HepG2 (cell line): Measurements from ENCODE around the gene RNF5. TPM values are rescaled to one million over a fixed set of nuclear protein-coding genes. Genes with fewer than 3 reads are reported as not detected.

Experiments
- E2F2 ChIP-seq: sonication (generic); formaldehyde crosslinking; IDR thresholded peaks from 2 replicates; pipeline ENCODE4 v1.4.0; 2020; ENCODE audit warnings: missing genetic modification reagents, borderline replicate concordance
- FOXK1 ChIP-seq: sonication (generic); formaldehyde crosslinking; IDR thresholded peaks from 2 replicates; pipeline ENCODE4 v1.4.0; 2020; ENCODE audit warnings: low read depth, missing genetic modification reagents, borderline replicate concordance
- GTF3A ChIP-seq: sonication (generic); formaldehyde crosslinking; conservative IDR thresholded peaks from 2 replicates; pipeline ENCODE4 v1.4.0; 2020; ENCODE audit warnings: mild to moderate bottlenecking, missing genetic modification reagents
- HOXA9 ChIP-seq: sonication (generic); formaldehyde crosslinking; IDR thresholded peaks from 2 replicates; pipeline ENCODE4 v1.8.1; 2022; ENCODE audit warnings: missing genetic modification reagents, mild to moderate bottlenecking, moderate library complexity, borderline replicate concordance
- KDM5B ChIP-seq: sonication (generic); formaldehyde crosslinking; IDR thresholded peaks from 2 replicates; pipeline ENCODE4 v1.4.0; 2020; ENCODE audit warnings: missing genetic modification reagents, mild to moderate bottlenecking, borderline replicate concordance
- POGZ ChIP-seq: sonication (generic); formaldehyde crosslinking; IDR thresholded peaks from 2 replicates; pipeline ENCODE4 v1.4.0; 2020; ENCODE audit warnings: mild to moderate bottlenecking, missing genetic modification reagents
- TGIF2 ChIP-seq: IDR thresholded peaks from 2 replicates; pipeline ENCODE4 v1.6.1; 2016; ENCODE audit warnings: control low read depth, missing compliant biosample characterization
- ZNF331 ChIP-seq: sonication (generic); formaldehyde crosslinking; IDR thresholded peaks from 2 replicates; pipeline ENCODE4 v1.4.0; 2020; ENCODE audit warnings: missing genetic modification reagents
- ZNF510 ChIP-seq: sonication (generic); formaldehyde crosslinking; IDR thresholded peaks from 2 replicates; pipeline ENCODE4 v1.4.0; 2020; ENCODE audit warnings: low read depth, mild to moderate bottlenecking, missing genetic modification reagents
- ZNF7 ChIP-seq: IDR thresholded peaks from 2 replicates; pipeline ENCODE4 v1.6.1; 2016; ENCODE audit warnings: missing biosample characterization, missing genetic modification reagents
- polyA plus RNA-seq, 8 experiments: library from polyadenylated mRNA; depleted of rRNA in 3 of 8; stranded (reverse) in 7 of 8; unstranded in 1 of 8; fragments of >200 nt; fragmentation: Illumina TruSeq in 4 of 8; extraction: Trizol in 4 of 8; gene quantifications; 2 replicates each; pipeline versions ENCODE4 v1.2.1 to v1.2.3, GENCODE V29; 2011 to 2016; ENCODE audit warnings: low read depth in 4 of 8, missing spikeins in 1 of 8, mixed read lengths in 1 of 8; ENCODE audit not compliant: insufficient read depth in 1 of 8
- total RNA-seq, 5 experiments: library from RNA; depleted of rRNA; stranded (reverse); fragments of >200 nt; fragmentation: Illumina TruSeq; extraction: Trizol; gene quantifications; 2 replicates each; pipeline ENCODE4 v1.2.3, GENCODE V29; 2016; ENCODE audit warnings: low read depth in 1 of 5
- TF ChIP-seq, protein P1 (sequence below): sonication (generic); formaldehyde crosslinking; IDR thresholded peaks from 2 replicates; pipeline ENCODE4 v1.8.1; 2023; ENCODE audit warnings: missing genetic modification reagents, inconsistent platforms, borderline replicate concordance
- TF ChIP-seq, protein P2 (sequence below): sonication (generic); formaldehyde crosslinking; IDR thresholded peaks from 2 replicates; pipeline ENCODE4 v1.5.0; 2020; ENCODE audit warnings: mild to moderate bottlenecking, missing genetic modification reagents
- TF ChIP-seq, protein P3 (sequence below), 2 experiments: fragments of 450-650 bp in 1 of 2; sonication (generic) in 1 of 2; formaldehyde crosslinking in 1 of 2; IDR thresholded peaks; 2 replicates each; pipeline versions ENCODE4 v1.6.1 to v1.8.0; 2016 to 2022; ENCODE audit warnings: antibody characterized with exemption in 1 of 2, mild to moderate bottlenecking in 1 of 2, missing genetic modification reagents in 1 of 2

Gene RNF5
- total and polyA plus RNA-seq, 2 of the 13 experiments (the other 11 are each of a cell fraction or from before 2014, with no cell fraction given), result 98.0 to 131 TPM

GRCh38 chr6:32175711-32176475 lies 2.3 kb upstream of the RNF5 start, which contains the start of gene AGPAT1 (continued):
- TF ChIP-seq HOXA9 (no peak), FOXK1 (CRISPR knock-in tag) (no peak), ZNF331 (no peak; the same call in 1 of the 2 replicates), TGIF2 (CRISPR knock-in tag) (peak; percentile 34), ZNF510 (CRISPR knock-in tag) (peak; percentile 77; the same call in 1 of the 2 replicates), GTF3A (CRISPR knock-in tag) (no peak), POGZ (CRISPR knock-in tag) (peak; percentile 58; the same call in 1 of the 2 replicates), ZNF7 (CRISPR knock-in tag) (no peak), E2F2 (CRISPR knock-in tag) (no peak), KDM5B (CRISPR knock-in tag) (peak; percentile 89; the same call in 1 of the 2 replicates)
- TF ChIP-seq, protein P1, sequence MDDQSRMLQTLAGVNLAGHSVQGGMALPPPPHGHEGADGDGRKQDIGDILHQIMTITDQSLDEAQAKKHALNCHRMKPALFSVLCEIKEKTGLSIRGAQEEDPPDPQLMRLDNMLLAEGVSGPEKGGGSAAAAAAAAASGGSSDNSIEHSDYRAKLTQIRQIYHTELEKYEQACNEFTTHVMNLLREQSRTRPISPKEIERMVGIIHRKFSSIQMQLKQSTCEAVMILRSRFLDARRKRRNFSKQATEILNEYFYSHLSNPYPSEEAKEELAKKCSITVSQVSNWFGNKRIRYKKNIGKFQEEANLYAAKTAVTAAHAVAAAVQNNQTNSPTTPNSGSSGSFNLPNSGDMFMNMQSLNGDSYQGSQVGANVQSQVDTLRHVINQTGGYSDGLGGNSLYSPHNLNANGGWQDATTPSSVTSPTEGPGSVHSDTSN (CRISPR knock-in tag), result peak; percentile 72; the same call in 1 of the 2 replicates
- TF ChIP-seq, protein P2, sequence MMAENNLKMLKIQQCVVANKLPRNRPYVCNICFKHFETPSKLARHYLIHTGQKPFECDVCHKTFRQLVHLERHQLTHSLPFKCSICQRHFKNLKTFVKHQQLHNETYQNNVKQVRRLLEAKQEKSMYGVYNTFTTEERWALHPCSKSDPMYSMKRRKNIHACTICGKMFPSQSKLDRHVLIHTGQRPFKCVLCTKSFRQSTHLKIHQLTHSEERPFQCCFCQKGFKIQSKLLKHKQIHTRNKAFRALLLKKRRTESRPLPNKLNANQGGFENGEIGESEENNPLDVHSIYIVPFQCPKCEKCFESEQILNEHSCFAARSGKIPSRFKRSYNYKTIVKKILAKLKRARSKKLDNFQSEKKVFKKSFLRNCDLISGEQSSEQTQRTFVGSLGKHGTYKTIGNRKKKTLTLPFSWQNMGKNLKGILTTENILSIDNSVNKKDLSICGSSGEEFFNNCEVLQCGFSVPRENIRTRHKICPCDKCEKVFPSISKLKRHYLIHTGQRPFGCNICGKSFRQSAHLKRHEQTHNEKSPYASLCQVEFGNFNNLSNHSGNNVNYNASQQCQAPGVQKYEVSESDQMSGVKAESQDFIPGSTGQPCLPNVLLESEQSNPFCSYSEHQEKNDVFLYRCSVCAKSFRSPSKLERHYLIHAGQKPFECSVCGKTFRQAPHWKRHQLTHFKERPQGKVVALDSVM (CRISPR knock-in tag), result no peak
- TF ChIP-seq, protein P3, sequence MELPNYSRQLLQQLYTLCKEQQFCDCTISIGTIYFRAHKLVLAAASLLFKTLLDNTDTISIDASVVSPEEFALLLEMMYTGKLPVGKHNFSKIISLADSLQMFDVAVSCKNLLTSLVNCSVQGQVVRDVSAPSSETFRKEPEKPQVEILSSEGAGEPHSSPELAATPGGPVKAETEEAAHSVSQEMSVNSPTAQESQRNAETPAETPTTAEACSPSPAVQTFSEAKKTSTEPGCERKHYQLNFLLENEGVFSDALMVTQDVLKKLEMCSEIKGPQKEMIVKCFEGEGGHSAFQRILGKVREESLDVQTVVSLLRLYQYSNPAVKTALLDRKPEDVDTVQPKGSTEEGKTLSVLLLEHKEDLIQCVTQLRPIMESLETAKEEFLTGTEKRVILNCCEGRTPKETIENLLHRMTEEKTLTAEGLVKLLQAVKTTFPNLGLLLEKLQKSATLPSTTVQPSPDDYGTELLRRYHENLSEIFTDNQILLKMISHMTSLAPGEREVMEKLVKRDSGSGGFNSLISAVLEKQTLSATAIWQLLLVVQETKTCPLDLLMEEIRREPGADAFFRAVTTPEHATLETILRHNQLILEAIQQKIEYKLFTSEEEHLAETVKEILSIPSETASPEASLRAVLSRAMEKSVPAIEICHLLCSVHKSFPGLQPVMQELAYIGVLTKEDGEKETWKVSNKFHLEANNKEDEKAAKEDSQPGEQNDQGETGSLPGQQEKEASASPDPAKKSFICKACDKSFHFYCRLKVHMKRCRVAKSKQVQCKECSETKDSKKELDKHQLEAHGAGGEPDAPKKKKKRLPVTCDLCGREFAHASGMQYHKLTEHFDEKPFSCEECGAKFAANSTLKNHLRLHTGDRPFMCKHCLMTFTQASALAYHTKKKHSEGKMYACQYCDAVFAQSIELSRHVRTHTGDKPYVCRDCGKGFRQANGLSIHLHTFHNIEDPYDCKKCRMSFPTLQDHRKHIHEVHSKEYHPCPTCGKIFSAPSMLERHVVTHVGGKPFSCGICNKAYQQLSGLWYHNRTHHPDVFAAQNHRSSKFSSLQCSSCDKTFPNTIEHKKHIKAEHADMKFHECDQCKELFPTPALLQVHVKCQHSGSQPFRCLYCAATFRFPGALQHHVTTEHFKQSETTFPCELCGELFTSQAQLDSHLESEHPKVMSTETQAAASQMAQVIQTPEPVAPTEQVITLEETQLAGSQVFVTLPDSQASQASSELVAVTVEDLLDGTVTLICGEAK (IDR thresholded peaks at IDR 0.05), result peak; percentile 68
- TF ChIP-seq, protein P3 (CRISPR knock-in tag; IDR thresholded peaks at IDR 0.05), result peak; percentile 19; the same call in 1 of the 2 replicates
